HG03066 (cell line): ENCODE results near the gene SFMBT2.
A peak's percentile ranks its signal among the peaks of the same experiment; 100 is the strongest.

Experiments used
- ATAC-seq: cut with Tn5 transposase; IDR thresholded peaks from one replicate; pipeline ENCODE4 v1.9.1; 2021; ENCODE audit warnings: low read depth; ENCODE audit not compliant: unreplicated experiment

SFMBT2 gene

DNA sequence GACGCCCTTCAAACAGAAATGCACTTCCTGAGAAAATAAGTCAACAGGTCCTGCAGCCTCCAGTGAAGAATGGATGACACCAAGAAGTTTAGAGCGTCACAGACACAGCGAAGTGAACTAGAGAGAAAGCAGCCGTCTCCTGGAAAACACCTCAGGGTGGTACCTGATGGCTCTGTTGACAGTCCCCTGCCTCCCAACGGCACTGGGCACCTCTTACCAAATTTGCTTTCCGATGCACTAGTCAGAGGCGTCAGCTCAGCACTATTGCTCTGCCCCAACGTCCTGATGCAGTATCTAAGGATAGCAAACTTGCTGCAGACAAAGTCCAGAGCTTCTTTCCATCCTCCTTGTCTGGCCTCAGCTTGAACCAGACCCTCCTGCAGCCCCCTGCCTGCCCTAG, 38.3 kb downstream of the SFMBT2 start:
- no peak for ATAC-seq

DNA sequence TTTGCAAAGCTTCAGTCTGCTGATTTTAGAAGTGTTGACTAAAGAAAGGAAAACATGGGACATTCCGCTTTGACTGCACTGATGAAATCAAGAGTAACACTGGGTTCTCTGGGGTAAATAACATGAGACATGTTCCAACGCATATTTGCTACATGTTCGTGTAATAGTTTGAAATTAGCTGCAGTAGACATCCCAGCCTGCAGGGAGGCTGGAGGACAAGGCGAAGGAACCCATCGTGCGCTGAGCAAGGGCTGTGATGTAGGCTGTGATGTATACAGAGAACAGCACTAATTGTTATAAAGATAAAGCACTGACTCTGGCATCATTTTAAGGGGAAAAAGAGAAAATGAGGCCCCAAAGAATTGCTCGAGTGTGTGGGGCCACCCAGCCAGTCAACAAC, 40.3 kb downstream of the SFMBT2 start:
- ATAC-seq: no peak

DNA sequence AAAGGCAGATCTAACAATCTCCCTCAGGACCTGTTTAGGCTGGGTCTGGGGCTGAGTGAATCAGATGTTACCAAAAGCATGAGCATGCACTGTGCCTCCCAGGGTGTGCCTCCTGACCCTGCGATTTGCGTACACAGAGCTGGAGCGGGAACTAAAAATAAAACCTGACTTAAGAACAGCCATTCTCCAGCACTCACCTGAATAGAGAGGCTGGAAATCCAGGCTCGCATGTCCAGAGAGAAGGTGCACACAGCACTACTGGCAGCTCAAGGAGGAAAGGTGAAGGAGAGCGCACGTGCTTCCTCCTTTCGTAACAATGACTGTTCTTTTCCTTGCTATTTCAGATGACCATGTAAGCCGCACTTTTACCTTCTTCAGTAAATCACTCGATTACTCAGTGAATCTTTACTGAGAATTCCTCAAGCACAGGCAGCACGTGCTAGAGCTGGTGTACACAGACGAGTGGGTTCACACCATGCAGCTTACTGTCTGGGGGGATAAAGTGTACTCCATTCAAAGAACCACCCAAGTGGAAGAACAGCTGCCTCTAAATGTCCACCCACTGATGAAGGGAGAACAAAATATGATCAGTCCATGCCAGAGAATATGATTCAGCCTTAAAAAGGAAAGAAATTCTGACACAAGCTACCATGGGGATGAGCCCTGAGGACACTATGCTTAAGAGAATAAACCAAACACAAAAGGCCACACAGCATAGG, 45.6 kb downstream of the SFMBT2 start:
- ATAC-seq: no peak

DNA sequence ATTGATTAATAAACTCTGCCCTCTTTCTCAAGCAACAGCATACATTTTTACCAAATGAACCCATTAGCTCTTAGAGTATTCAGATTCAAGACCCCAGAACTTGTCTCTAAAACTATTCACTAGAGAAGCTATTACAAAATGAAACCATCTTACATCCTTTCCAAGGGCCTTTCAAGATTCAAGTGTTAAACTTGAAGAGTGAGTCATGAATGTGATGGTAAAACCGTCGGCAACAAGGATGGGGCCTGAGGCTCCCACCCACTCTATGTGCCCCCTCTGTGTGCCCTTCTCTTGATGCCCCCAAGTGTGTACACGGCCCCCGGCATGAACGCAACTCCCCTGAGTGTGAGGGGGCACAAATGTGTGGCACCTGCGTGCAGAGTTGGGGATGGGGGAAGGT, 46.4 kb downstream of the SFMBT2 start:
- no peak for ATAC-seq

DNA sequence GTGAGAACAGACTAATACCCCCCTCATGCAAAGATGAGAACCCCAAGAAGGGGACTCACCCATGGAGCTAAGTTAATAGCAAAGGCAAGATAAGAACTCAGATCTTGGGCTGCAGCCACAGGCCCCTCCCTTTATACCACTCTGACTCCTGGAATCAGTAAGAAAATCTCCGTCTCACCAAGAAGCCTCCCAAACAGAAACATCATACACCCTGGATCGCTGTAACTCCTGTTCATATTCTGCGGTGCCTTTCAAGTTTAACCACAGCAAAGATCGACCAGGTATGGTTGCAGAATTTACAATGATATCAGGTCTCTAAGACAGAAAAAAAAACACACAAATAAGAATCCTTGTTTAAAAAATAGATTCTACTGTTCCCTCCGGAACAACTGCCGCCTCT, 47.1 kb downstream of the SFMBT2 start:
- no peak for ATAC-seq

DNA sequence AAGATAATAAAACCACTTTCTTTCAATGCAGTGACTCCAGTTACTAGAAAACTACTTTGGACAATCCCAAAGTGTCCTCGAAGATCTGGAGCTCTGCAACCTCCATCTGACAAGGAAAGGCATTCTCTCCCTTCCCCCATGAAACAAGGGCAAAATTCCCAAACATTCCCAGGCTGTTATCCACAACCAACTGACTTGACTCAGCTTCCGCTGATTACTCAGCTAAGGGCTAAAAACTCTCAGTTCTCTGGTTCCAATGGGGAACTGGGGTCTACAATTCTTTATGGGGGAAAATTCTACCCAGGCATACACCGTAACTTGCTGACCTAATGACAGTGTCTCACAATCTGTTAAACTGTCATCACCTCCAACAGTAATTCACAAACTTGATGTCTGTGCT, 48.4 kb downstream of the SFMBT2 start:
- no peak for ATAC-seq

DNA sequence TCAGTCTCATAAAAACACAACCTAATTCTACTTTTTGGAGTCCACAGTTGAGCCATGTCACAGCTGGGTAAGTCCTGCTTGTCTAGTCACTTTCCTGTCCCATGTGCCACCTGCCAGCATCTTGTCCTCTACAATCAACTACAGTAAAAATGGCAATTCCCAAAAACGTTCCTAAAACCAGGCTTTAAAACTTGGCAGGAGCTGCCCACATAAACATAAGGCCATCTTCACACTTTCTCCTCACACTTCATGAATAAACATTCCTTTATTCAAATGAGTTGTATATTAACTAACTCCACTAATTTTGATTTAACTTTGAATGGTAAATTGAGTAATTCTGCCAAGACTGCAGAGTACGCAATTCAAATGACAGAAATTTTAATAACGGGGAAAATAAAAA, 49.5 kb downstream of the SFMBT2 start:
- ATAC-seq: no peak

DNA sequence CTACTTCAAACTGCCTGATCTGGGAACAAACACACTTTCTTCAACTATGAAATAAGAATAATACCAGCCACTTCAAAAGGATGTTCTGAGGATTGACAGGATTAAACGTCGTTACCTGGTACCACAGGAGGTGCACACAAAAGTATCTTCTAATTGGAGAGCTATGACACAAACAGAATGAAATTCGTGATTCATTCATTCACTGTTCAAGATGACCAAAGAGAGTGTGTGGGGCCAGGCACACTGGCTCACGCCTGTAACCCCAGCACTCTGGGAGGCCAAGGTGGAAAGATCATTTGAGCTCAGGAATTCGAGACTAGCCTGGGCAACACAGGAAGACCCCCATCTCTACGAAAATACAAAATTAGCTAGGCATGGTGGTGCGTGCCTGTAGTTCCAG, 50.9 kb downstream of the SFMBT2 start:
- ATAC-seq: no peak

DNA sequence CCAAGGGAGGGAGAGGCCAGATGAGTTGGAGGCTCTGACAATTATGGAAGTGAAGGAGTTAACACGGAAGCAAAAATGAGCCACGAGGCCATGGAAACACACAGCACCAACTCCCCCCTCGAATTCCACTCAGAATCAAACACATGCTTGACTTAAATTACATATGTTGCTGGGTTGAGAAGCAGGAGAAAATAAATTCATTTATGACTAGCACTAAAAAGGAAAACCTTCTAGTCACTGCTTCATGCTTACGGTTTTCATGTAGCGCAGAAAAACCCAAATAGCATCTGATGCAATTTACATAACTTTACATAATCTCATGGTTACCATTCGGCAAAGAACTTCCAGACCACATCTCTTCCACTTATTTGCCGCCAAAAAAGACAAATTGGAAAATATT, 51.5 kb downstream of the SFMBT2 start:
- ATAC-seq: no peak

DNA sequence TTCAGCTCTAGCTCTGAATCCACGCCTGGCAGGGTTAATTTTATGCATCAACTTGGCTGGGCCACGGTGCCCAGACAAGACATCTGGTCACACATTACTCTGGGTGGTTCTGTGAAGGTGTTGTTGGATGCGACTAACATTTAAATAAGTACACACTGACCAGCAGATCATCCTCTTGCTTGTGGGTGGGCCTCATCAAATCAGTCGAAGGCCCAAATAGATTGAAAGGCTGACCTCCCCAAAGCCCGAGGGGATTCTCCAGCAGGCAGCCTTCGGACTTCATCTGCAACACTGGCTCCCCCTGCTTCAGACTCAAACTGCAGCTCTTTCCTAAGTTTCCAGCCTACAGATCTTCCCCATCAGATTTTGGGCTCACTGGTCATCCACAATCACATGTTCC, 53.6 kb downstream of the SFMBT2 start:
- ATAC-seq: no peak

DNA sequence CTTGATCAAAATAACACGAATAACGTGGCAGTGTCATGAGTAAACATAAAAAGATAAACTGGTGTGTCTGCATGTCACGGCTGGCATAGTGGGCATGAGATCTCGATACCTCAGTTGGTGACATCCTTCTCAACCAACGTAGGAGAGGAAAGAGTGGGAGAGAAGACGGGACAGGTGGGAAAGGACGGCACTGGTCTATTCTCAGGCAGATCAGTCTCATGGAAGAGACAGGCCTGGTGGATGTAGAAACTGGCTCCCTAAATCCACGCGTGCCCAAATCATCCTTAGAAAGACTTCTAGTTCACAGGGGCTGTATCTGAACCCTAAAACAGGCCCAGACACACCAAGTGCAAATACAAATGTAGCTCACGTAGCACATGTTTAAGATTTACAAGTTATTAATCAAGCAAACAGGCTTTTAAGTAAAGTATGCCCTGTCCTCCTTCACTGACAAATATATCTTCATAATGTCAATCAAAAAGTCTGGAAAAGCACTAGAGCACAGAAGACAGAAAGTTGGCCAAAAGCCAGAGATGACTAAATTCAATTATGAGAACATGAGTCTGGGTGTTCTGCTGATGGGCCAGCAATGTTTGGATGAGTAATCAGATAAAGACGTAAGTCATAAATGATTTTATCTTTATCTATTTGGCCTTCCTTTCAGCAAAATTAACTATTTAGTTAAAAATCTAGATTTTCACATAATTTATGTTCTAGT, 56.3 kb downstream of the SFMBT2 start:
- no peak for ATAC-seq

DNA sequence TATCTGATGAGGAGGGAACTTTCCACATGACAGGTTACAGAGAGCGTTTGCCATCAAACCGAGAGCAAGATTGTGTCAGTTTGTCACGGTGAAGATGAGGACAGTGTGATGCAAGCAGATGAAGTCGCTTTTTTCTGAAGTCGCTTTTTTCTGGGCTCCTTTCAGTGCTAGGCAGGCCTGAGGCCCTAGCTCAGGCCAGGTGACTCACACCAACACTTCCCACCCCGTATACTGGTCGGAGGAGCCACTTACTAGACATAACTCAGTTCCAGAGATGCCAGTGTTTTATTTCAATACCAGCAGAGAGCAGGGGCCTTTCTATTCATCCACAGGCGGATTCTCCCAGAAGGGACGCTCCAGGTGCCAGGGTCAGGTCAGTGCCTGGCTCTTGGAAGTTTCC, 58.9 kb downstream of the SFMBT2 start:
- ATAC-seq: no peak

DNA sequence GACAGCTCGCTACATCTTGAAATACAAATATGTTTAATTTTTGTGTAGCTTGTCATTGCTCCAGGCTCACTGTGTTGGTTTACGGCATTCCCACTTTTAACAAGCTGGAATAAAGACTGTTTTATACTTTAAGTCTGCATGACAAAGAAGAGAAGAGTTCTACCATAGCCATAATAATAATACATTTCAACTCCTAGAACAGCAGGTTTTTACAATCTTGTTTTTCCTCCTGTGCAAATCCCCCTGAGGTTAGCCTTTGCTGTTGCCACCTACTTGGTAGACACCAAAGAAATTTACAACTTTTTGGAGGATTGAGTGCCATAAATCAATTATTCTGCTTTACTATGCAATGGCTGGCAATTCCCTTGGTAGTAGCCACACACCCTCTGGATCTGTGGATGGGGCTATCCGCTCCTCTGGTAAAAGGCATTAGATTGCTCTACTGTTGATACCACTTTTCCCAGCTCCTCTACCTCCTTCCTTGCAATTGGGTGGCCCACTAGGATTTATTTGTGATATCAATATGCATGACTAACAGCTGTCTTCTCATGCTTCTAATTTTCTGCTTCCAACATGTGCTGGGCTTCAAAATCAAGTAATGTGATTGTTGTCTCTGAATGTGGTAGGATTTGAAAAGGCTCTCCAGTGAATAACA, 60.2 kb downstream of the SFMBT2 start:
- ATAC-seq: no peak

DNA sequence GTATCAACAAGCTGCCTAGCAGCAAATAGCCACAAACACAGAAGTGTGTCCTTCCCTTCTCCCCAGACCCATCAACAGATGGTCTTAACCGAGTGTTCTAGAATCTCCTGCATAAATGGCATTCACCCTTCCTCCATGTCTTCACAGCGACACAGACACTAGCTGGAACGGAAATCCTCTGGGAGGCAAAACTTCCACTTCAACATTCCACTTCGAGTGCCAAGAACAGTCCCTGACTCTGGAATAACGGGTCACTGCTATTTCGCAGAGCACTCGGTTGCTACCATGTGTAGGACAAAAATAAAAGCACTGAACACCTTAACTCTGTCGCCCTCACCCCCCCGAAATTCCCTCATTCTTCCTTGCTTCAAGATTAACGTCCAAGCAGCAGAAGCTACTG, 65.1 kb downstream of the SFMBT2 start:
- no peak for ATAC-seq

DNA sequence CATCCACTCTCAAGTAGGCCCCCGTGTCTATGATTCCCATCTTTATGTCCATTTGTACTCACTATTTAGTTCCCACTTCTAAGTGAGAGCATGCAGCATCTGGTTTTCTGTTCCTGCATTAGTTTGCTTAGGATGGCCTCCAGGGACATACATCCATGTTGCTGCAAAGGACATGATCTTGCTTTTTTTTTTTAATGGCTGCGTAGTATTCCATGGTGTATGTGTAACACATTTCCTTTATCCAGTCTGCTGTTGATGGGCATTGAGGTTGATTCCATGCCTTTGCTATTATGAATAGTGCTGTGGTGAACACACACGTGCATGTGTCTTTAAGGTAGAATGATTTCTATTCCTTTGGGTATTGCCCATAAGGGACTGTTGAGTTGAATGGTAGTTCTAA, 67.8 kb downstream of the SFMBT2 start:
- ATAC-seq: no peak

DNA sequence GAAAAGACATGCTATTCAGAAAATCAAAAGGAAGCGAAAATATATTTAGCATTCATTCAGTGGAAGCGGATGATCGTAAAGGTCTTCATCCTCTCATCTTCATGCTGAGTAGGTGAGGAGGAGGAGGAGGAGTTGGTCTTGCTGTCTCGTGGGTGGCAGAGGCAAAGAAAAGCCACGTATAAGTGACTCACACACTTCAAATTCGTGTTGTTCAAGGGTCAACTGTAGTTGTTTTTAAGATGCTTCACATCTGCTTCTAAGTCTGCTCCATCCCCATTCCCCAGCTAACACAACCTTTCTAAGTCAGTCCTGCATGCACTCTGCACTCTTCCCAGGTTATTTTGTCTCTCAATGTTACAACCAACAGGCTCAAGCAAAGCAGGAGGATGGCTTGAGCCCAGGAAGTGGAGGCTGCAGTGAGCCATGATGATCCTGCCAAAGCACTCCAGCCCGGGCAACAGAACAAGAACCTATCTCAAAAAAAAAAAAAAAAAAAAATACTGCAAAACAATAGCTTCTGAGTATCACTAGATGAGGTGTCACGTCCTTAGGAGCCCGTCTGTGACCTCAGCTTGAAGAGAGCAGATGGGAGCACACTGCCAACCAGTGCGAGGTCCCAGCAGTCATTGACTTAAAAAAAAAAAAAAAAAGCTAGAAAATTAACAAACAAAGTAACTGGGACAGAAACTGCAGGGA, 70.5 kb downstream of the SFMBT2 start:
- ATAC-seq: no peak

DNA sequence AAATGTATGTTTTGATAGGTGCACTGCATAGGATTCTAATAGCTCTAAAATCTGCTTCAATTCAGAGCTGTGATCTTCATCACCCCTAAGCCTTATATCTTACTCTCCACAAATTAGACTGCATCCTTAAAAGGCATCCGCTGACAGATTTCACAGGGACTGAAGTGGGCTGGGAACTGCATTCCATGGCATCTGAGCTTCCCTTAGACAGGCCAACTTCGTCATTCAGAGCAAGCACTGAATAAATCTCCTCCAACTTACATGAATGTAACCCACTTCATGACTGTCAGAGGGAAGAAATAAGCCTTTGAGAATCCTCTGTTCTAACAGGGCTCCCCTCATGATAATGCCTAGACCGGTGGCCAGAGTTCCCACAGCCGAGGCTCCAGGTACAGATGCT, 71.3 kb downstream of the SFMBT2 start:
- no peak for ATAC-seq

DNA sequence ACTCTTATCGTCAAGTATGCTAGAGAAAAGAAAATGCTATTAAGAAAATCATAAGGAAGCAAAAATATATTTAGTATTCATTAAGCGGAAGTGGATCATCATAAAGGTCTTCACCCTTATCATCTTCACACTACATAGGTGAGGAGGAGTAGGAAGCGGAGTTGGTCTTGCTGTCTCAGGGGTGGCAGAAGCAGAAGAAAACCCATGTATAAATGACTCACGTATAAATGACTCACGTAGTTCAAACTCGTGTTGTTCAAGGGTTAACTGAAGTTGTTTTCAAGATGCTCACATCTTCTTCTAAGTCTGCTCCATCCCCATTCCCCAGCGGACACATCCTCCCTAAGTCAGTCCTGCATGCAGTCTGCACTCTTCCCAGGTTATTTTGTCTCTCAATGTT, 72.4 kb downstream of the SFMBT2 start:
- no peak for ATAC-seq

DNA sequence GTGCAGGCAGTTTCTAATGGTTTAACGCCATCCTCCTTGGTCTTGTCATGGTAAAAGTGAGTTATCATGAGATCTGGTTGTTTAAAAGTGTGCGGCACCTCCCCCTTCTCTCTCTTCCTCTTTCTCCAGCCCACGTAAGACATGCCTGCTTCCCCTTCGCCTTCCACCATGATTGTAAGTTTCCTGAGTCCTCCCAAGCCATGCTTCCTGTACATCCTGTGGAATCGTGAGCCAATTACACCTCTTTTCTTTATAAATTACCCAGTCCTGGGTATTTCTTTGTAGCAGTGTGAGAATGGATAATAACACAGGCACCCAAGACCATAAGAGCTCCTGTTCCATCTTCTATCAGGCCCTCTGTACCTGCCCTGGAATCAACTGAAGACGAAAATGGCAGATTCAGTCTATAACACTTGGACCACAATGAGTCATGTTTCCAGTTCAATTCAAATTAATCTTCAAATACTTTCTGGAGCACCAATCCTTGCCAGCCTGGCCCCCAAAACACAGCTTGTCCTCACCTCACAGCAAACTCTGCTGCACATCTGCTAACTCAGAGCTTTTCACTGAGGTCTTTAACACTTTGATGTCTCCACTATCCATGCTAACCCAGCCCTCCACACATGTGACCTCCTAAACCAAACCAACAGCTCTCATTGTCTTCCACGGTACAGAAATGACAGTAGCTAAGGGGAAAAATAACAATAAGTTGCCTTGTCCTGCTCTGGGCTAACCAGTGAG, 73.2 kb downstream of the SFMBT2 start:
- peak; percentile 85 for ATAC-seq

DNA sequence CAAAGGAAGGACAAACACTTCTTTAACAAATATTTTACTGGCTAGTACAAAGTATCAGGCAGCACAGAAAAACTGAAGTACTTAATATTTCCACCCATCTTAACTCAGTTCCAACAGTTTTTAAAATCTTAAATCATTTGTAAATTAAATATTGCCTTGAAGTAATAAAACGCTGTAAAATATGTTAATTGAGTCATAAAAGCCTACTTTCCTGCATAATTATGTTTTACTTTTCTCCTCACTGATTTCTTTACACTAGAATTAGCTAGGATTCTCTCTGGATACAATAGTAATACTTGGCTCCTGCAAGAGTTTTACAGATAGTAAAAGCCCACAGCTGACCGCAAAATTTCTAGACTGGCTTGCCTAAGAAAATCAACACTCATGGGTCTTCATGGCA, 74.9 kb downstream of the SFMBT2 start:
- ATAC-seq: no peak

DNA sequence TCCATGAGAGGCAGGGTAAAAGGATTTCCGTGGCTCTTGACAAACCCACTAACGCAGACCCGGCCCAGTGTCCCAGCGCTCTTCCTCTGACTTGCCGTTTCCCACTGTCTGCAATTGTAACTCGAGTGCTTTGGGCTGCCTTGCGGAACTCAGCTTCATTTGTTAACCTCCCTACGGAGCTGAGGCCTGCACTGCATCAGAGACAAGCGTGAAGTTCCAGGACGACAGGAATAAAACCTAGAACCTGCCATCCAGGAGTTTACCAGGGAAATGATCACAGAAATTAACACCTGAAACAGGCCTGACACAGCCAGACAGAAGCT, 76.2 kb downstream of the SFMBT2 start:
- no peak for ATAC-seq
